Osteoblast (primary cell): ENCODE measurements around the gene THAP11. TPM values are rescaled to one million over a fixed set of nuclear protein-coding genes. Genes with fewer than 3 reads are reported as not detected.

ENCODE experiments used
- DNase-seq: peaks from one replicate; pipeline ENCODE4 v3.0.0; 2011; ENCODE audit warnings: low spot score, mixed read lengths; ENCODE audit not compliant: insufficient read length; ENCODE audit errors: missing footprints
- H2AFZ ChIP-seq: 2 replicates; pipeline ENCODE4 v1.6.0; 2011; ENCODE audit warnings: mild to moderate bottlenecking, low read length
- H3K27ac ChIP-seq: 2 replicates; pipeline ENCODE4 v1.5.1; 2011; ENCODE audit warnings: mild to moderate bottlenecking, low read depth, low read length, moderate library complexity
- H3K27me3 ChIP-seq: 2 replicates; pipeline ENCODE4 v1.6.0; 2012; ENCODE audit warnings: mild to moderate bottlenecking, control low read depth, inconsistent platforms, low read length, moderate library complexity; ENCODE audit not compliant: insufficient read depth
- H3K36me3 ChIP-seq: 2 replicates; pipeline ENCODE4 v1.5.1; 2011; ENCODE audit warnings: mild to moderate bottlenecking, low read length, control low read depth, moderate library complexity; ENCODE audit not compliant: insufficient read depth
- H3K4me1 ChIP-seq: 2 replicates; pipeline ENCODE4 v1.5.1; 2011; ENCODE audit warnings: mild to moderate bottlenecking, low read length, control low read depth, moderate library complexity; ENCODE audit not compliant: insufficient read depth
- H3K4me2 ChIP-seq: 2 replicates; pipeline ENCODE4 v1.6.0; 2011; ENCODE audit warnings: mild to moderate bottlenecking, low read length; ENCODE audit not compliant: insufficient read depth
- H3K4me3 ChIP-seq: fragments of 200-600 bp; sonication (generic); 3 replicates; pipeline ENCODE4 v1.5.1; 2012; ENCODE audit warnings: mild to moderate bottlenecking, low read length, inconsistent platforms; ENCODE audit not compliant: insufficient read depth
- H3K79me2 ChIP-seq: 2 replicates; pipeline ENCODE4 v1.6.0; 2012; ENCODE audit warnings: mild to moderate bottlenecking, low read length, control low read depth, inconsistent platforms; ENCODE audit not compliant: insufficient read depth
- H3K9me3 ChIP-seq: 2 replicates; pipeline ENCODE4 v1.5.1; 2011; ENCODE audit warnings: low read depth, low read length, control low read depth
- H4K20me1 ChIP-seq: 2 replicates; pipeline ENCODE4 v1.6.0; 2012; ENCODE audit warnings: mild to moderate bottlenecking, low read length, control low read depth; ENCODE audit not compliant: insufficient read depth
- CTCF ChIP-seq: IDR thresholded peaks from 2 replicates; pipeline ENCODE4 v1.5.1; 2011; ENCODE audit warnings: mild to moderate bottlenecking, low read depth, low read length, moderate library complexity; ENCODE audit errors: extremely low read depth
- total RNA-seq: library from RNA; depleted of rRNA; stranded (reverse); fragments of >200 nt; gene quantifications from 2 replicates; pipeline ENCODE4 v1.2.3, GENCODE V29; 2012

THAP11 gene
- total RNA-seq, 1 donor = 25.7 TPM

GRCh38 chr16:67848118-67848517, 6.0 kb downstream of the THAP11 start:
- H2AFZ ChIP-seq = no peak overlapping the region
- no peaks in the 10 kb centered on the region for H3K27me3 ChIP-seq
- peak overlapping the region; percentile 96 for H3K4me2 ChIP-seq
- TF ChIP-seq CTCF = no peak
- H3K27ac ChIP-seq = peak overlapping the region; percentile 86
- peaks cover 37% of the 10 kb centered on the region for H3K4me1 ChIP-seq
- peaks cover 7% of the 10 kb centered on the region for H3K36me3 ChIP-seq
- peak overlapping the region; percentile 98 for H3K4me3 ChIP-seq
- H4K20me1 ChIP-seq = peaks cover 31% of the 10 kb centered on the region
- peaks cover 89% of the 10 kb centered on the region for H3K79me2 ChIP-seq
- no peaks in the 10 kb centered on the region for H3K9me3 ChIP-seq
- no peak for DNase-seq

GRCh38 chr16:67853670-67854069, 11.6 kb downstream of the THAP11 start:
- Histone ChIP-seq H2AFZ (no peak overlapping the region), H3K9me3 (no peaks in the 10 kb centered on the region), H3K27me3 (no peaks in the 10 kb centered on the region), H3K4me2 (no peak overlapping the region), H4K20me1 (peaks cover 62% of the 10 kb centered on the region), H3K4me1 (peaks cover 17% of the 10 kb centered on the region), H3K4me3 (no peak overlapping the region), H3K36me3 (peaks cover 7% of the 10 kb centered on the region), H3K79me2 (peaks cover 94% of the 10 kb centered on the region), H3K27ac (no peak overlapping the region)
- TF ChIP-seq CTCF = no peak
- DNase-seq = no peak

DNA sequence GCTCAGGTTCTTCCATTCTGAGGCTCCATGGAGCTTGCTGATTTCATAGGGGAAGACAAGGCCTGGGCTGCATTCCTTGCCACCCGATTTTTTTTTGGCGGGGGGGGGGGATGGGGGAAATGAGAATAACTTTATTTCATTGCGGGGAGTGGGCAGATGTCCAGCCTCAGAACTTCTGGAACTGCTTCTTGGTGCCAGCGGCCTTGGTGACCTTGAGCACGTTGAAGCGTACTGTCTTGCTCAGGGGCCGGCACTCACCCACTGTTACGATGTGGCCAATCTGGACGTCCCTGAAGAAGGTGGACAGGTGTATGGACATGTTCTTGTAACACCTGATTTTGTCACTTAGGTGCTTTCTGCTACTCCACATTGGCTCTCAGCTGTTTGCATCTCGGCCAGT, 13.7 kb downstream of the THAP11 start:
- Histone ChIP-seq H3K27ac (no peak overlapping the region), H4K20me1 (peaks cover 57% of the 10 kb centered on the region), H3K27me3 (no peaks in the 10 kb centered on the region), H3K4me3 (no peak overlapping the region), H3K4me1 (peaks cover 22% of the 10 kb centered on the region), H3K9me3 (no peaks in the 10 kb centered on the region), H3K4me2 (no peak overlapping the region), H2AFZ (no peak overlapping the region), H3K36me3 (peaks cover 7% of the 10 kb centered on the region), H3K79me2 (peaks cover 94% of the 10 kb centered on the region)
- TF ChIP-seq CTCF = no peak
- peak; percentile 58 for DNase-seq

- H4K20me1 ChIP-seq = peaks cover 62% of the 10 kb centered on the region
These were observed 14.9 kb downstream of the THAP11 start for GRCh38 chr16:67856927-67857546.

More at GRCh38 chr16:67856927-67857546, 14.9 kb downstream of the THAP11 start:
- Histone ChIP-seq H3K4me2 (peak overlapping the region; percentile 49), H3K4me1 (peaks cover 34% of the 10 kb centered on the region), H3K27ac (peak overlapping the region; percentile 97), H3K9me3 (no peaks in the 10 kb centered on the region), H3K79me2 (peaks cover 94% of the 10 kb centered on the region), H3K36me3 (peaks cover 17% of the 10 kb centered on the region), H2AFZ (no peak overlapping the region), H3K27me3 (no peaks in the 10 kb centered on the region), H3K4me3 (no peak overlapping the region)
- TF ChIP-seq CTCF = no peak
- no peak for DNase-seq
